IgD-negative memory B cell (primary cell): ENCODE data around the gene EIF3K. TPM values are rescaled to one million over a fixed set of nuclear protein-coding genes. Genes with fewer than 3 reads are reported as not detected.

Experiments
- H3K27ac Mint-ChIP-seq, 3 donors: one replicate each; pipeline ENCODE4 v1.8.0; 2020 to 2022; ENCODE audit warnings: mild to moderate bottlenecking in 3 of 3, mixed read lengths in 3 of 3, moderate library complexity in 1 of 3
- H3K27me3 Mint-ChIP-seq: one replicate; pipeline ENCODE4 v1.8.0; 2021; ENCODE audit warnings: mixed read lengths
- H3K36me3 Mint-ChIP-seq: one replicate; pipeline ENCODE4 v1.8.0; 2020; ENCODE audit warnings: mild to moderate bottlenecking, mixed read lengths
- H3K4me1 Mint-ChIP-seq, 3 donors: one replicate each; pipeline ENCODE4 v1.8.0; 2020 to 2022; ENCODE audit warnings: mixed read lengths in 3 of 3, mild to moderate bottlenecking in 1 of 3
- H3K4me3 Mint-ChIP-seq, 4 donors: one replicate each; pipeline ENCODE4 v1.8.0; 2020 to 2022; ENCODE audit warnings: mild to moderate bottlenecking in 4 of 4, mixed read lengths in 4 of 4, moderate library complexity in 3 of 4
- H3K9me3 Mint-ChIP-seq, 3 donors: one replicate each; pipeline ENCODE4 v1.8.0; 2020 to 2021; ENCODE audit warnings: mixed read lengths in 3 of 3, mild to moderate bottlenecking in 1 of 3
- polyA plus RNA-seq: library from polyadenylated mRNA; unstranded; fragments of 300-500 nt; fragmentation: Illumina TruSeq; gene quantifications from one replicate; pipeline ENCODE4 v1.2.3, GENCODE V29; 2021

Gene EIF3K
- polyA plus RNA-seq, 1 donor from 2014 or later, result 371 TPM

DNA sequence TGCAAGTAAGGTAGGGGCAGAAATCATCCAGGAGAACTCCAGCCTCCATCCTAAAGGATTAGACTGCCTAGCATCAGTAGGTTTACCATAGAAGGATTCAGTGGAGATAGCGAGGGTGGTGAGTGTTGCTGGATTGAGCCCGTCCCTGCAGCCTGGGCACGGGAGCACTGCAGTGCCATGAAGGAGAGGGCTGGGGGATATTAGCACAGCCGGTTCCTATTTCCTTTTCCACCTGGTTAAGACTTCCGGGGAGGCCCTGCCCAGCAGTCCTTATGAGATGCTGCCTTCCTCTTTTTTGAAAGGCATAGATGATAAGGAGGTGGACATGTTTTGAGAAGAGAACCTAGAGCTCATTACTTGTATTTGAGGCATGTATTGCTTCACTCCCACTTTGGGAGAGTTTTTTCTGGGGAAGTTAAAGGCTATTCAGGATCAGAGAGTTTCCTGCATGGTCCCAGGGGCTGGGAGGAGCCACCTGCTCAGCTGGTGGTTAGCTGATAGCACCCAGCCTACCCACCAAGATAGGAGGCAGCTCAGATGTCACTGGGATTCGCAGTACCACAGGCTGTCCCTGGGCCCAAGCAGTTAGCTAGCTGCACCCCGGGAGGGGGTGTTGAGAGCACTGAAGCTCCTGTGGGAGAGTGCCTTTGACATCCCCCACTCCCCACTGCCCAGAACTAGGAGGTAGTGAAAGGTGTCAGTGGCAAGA lies 45.7 kb downstream of the EIF3K start:
- no peaks in the 10 kb centered on the region for H3K27me3 Mint-ChIP-seq

DNA sequence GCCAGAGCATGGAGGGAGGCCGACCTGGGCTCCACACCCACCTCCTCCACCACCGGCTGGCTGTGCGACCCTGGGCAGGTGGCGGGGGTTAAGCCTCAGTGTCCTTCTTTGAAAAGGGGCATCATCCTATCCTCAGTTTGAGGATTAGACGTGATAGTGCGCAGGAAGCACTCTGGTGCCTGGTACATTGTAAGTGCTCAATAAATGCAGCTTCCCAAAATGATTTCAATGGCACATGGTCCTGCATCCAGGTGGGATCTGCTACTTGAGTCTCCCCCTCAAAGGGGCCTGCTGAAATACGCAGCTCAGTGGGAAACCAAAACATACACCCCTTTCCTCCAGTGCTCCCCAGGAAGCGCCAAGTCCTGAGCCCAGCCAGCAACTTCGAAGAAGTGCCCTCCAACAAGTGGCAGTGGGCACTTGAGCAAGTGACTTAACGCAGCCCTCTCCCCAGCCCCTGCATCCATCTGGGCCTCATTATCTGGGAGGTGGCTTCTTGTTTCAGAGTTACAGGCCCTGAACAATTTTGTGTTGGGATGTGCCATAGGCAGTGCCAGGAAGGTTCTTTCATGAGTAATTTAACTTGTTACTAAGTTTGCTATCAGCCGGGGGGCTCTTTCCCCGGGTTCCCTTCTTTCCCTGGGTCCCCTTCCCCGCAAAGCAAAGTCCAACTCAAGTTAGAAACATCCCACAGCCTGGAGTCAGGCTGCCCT lies 46.4 kb downstream of the EIF3K start:
- Mint-ChIP-seq H3K36me3 (peaks cover 5% of the 10 kb centered on the region), H3K27ac (peak overlapping the region; percentile 47 to 90 (median 90)), H3K27me3 (no peaks in the 10 kb centered on the region), H3K4me1 (peaks cover 47 to 63% (median 57%) of the 10 kb centered on the region in 3 donors), H3K9me3 (no peaks in the 10 kb centered on the region), H3K4me3 (peak overlapping the region in 2 of 4 donors; percentile 26 to 30)

More for the DNA sequence above, 45.7 kb downstream of the EIF3K start:
- H3K36me3 Mint-ChIP-seq, result peaks cover 3% of the 10 kb centered on the region
- H3K4me3 Mint-ChIP-seq, result peak overlapping the region; percentile 0 to 91 (median 52)
- H3K4me1 Mint-ChIP-seq, result peaks cover 40 to 58% (median 53%) of the 10 kb centered on the region in 3 donors
- H3K9me3 Mint-ChIP-seq, result no peaks in the 10 kb centered on the region
- peak overlapping the region; percentile 79 to 90 (median 90) for H3K27ac Mint-ChIP-seq

DNA sequence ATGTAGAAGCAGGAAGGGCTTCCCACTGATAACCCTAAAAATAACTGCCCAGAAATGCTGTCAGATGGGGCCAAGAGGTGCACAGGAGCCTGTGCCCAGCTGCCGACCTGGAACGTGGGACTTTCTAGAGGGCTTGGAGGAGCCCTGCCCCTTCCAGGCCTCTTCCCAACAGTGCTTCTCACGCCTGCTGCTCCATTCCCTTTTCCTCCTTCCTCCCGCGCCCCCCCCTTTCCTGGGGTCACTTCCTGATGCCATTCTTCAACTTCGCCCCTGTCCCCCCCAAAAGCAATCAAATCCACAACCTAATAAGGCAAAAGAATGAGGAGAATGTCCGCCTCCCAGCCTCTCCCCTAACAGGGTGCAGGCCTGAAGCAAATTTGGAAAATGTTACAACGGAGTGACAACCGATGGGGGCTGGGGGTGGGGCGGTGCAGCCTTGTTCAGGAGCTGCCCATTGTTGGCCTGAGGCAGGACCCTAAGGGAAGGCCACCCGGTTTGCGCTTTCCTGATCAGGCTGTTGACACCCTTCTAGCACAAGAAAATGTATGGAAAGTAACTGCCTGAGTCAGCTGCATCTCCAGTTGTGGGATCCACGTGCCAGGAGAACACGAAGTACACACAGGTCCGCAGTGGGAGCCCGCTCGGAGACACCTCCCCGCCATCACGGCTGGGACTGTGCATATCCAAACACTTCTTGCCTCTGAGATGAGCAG lies 47.1 kb downstream of the EIF3K start:
- H3K36me3 Mint-ChIP-seq, result peaks cover 5% of the 10 kb centered on the region
- no peaks in the 10 kb centered on the region for H3K9me3 Mint-ChIP-seq
- peaks cover 47 to 63% (median 60%) of the 10 kb centered on the region in 3 donors for H3K4me1 Mint-ChIP-seq
- peak overlapping the region; percentile 84 to 100 (median 90) for H3K27ac Mint-ChIP-seq
- peak overlapping the region in 3 of 4 donors; percentile 26 to 95 (median 91) for H3K4me3 Mint-ChIP-seq
- H3K27me3 Mint-ChIP-seq, result no peaks in the 10 kb centered on the region

DNA sequence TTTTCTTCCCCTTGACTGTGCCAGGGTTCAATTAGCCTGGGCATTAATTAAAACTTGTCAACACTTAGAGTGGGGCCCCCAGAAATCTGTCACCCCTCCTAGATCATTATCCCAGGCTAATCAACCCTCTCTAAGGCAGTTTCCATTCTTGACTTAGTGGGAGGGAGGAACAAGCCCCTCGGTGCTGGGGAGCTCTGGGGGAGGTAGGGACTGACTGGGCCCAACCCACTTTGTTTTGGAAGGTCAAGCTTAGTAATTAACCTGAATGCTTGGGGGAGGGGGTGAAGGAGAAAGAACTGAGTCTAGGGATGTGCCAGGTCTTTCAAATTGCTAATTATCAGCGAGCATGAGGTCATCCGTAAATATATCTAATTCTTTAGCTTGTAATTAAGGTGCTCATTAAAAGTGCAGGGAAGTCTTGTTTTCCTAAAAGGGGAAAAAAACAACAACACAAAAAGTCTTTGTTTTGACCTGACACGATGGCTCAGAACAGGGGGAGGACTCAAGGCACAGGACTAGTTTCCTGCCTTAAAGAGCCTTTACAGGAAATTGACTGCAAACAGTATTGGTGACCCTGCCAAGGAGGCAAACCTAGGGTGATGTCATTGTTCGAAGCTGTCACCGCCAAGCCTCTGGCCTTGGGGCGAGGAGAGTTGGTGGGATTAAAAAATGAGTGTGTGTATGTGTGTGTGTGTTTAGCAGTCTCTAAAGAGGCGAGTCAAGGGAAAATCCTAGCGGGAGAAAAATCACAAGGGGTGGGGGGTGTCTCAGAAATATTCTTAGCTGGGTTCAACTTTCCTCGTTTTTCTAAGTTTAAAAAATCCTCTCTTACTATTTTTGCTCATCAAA lies 47.9 kb downstream of the EIF3K start:
- Mint-ChIP-seq H3K27ac (peak overlapping the region; percentile 84 to 100 (median 90)), H3K4me3 (peak overlapping the region; percentile 75 to 95 (median 88)), H3K9me3 (no peaks in the 10 kb centered on the region), H3K27me3 (no peaks in the 10 kb centered on the region), H3K36me3 (peaks cover 5% of the 10 kb centered on the region), H3K4me1 (peaks cover 49 to 68% (median 67%) of the 10 kb centered on the region in 3 donors)

DNA sequence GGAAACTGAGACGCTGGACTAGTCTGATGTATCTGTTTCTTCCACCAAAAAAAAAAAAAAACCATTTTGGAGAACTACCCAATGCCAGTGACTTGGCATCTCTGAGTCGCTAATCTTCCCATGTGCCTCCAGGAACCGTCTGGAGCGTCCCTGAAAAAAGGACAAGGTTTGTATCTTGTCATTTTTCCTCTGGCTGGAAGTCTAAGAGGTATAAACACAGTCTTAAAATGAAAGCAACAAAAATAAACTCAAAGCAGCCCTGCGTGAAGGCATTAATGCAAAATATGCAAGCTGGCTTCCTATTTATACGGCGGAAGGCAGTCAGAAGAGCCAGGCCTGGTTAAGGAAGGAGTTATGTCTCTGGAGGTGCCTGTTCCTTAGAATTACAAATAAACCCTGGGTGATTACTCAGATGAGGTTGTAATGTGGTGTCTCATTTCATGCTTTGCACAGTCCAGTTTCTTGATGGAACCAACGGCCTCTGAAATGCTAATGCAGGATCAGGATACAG lies 48.7 kb downstream of the EIF3K start:
- H3K4me1 Mint-ChIP-seq, result peaks cover 50 to 66% (median 64%) of the 10 kb centered on the region in 3 donors
- peak overlapping the region; percentile 84 to 100 (median 90) for H3K27ac Mint-ChIP-seq
- H3K4me3 Mint-ChIP-seq, result peak overlapping the region; percentile 75 to 95 (median 88)
- H3K9me3 Mint-ChIP-seq, result no peaks in the 10 kb centered on the region
- H3K36me3 Mint-ChIP-seq, result peaks cover 5% of the 10 kb centered on the region
- H3K27me3 Mint-ChIP-seq, result no peaks in the 10 kb centered on the region

DNA sequence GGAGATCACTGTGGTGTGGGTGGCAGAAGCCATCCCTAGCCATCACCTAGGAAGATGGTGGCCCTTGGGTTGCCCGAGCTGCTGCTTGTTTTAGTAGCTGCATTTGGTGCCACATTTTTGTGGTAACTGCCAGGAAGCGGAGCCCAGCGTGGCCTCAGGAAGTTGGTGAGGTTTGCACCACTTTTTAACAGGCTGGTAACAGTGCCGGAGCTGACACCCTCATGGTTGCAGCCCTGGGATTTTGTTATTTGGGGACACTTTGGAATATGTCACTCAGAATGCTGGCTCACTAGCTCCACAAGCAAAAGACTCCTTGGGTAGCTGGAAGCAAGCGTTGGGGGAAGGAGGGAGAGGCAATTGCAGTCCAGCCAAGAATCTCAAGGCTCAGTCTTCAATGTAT lies 50.6 kb downstream of the EIF3K start:
- Mint-ChIP-seq H3K27me3 (no peaks in the 10 kb centered on the region), H3K27ac (peak overlapping the region in 2 of 3 donors; percentile 72 to 87), H3K4me3 (peak overlapping the region; percentile 53 to 91 (median 80)), H3K4me1 (peaks cover 51 to 67% (median 64%) of the 10 kb centered on the region in 3 donors), H3K9me3 (no peaks in the 10 kb centered on the region), H3K36me3 (peaks cover 5% of the 10 kb centered on the region)

DNA sequence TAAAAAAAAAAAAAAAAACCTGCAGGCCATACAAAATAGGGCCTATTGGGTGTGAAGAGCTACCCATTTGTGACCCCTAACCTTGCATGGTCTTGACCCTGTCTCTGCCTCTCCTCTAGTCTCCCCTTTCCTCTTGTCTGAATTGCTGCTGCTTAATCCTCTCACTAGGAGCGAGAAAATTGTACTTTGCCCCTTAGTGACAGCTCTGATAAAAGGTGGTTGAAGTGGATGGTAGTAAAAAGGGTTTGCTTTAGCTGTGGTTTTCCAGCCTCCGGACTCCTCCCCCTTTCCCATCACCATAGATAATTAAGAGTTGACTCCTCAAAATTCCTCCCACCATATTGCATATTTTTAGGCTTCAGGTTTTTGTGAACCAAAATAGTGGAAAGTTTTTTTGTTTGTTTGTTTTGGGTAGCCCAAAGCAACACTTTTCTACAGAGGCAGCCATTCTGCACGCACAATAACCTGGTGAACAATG lies 52.0 kb downstream of the EIF3K start:
- Mint-ChIP-seq H3K4me3 (peak overlapping the region in 2 of 4 donors; percentile 37 to 55), H3K9me3 (no peaks in the 10 kb centered on the region)

DNA sequence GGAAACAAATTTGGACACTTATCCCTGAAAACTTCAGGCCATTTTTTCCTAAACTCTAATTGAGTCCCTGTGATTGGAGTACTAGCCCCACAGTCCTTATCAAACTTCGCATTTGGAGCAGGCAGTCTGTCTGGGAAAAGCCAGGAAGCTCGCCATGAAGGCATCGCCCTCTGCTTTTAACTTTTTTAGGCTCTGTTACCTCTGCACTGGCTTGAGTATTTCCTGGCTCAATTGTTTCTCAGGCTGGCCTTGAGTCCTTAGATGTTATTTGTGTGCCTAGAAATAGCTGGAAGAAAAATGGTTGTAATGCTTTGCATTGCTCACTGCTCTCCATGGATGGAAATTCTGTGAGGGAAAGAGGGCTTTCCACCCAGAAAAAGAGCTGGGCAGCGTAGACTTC lies 52.7 kb downstream of the EIF3K start:
- H3K4me1 Mint-ChIP-seq, result peaks cover 54 to 69% (median 64%) of the 10 kb centered on the region in 3 donors
- no peak overlapping the region for H3K27ac Mint-ChIP-seq
- H3K36me3 Mint-ChIP-seq, result peaks cover 5% of the 10 kb centered on the region
- H3K4me3 Mint-ChIP-seq, result no peak overlapping the region
- H3K27me3 Mint-ChIP-seq, result no peaks in the 10 kb centered on the region
- H3K9me3 Mint-ChIP-seq, result no peaks in the 10 kb centered on the region

More for the DNA sequence above, 52.0 kb downstream of the EIF3K start:
- Mint-ChIP-seq H3K36me3 (peaks cover 5% of the 10 kb centered on the region), H3K27me3 (no peaks in the 10 kb centered on the region), H3K4me1 (peaks cover 54 to 70% (median 64%) of the 10 kb centered on the region in 3 donors), H3K27ac (no peak overlapping the region)

DNA sequence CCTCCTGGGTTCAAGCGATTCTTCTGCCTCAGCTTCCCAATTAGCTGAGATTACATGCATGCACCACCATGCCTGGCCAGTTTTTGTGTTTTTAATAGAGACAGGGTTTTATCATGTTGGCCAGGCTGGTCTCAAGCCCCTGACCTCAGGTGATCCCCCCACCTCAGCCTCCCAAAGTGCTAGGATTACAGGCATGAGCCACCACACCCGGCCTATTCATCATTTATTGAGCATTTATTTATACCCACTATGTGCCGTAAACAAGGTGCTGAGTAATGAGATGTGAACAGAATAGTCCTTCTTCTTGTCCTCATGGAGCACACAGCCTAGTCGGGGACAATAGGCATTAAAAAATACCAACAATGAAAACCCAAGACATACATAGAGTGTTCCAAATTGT lies 54.0 kb downstream of the EIF3K start:
- Mint-ChIP-seq H3K36me3 (peaks cover 3% of the 10 kb centered on the region), H3K4me1 (peaks cover 51 to 63% (median 59%) of the 10 kb centered on the region in 3 donors), H3K27me3 (no peaks in the 10 kb centered on the region), H3K4me3 (no peak overlapping the region), H3K27ac (no peak overlapping the region), H3K9me3 (no peaks in the 10 kb centered on the region)

DNA sequence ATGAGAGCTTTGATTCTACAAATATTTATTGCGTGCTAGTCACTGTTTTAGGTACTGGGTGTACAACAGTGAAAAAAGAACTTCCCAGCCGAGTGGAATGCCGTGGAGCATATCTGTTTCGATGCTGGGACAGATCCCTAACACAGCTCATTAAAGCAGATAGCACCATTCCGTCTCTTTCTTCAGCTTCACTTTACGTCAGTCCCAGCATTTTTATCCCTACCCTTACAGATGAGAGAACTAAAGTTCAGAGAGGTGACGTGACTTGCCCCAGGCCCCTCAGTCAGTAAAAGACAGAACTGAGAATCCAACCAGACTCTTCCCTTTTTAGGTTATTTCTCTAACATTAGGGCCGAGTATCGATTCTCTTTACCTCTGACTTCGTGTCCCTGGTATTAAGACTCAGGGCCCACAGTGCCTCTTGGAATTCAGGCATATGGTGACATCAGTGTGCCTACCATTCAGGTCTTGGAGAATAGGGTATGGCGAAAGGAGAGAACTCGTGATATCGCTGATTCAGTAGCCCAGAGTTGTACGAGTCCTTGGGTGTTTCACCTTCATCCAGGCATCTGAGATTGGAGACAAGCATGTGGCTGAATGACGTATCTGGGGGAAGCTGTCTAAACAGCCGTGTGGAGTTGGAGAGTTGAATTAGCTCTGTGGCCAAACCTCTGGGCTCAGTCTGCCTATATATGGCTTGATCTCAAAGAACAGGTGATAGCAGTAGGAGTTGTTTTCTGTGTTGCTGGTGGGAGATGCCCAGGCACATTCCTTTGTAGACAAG lies 55.6 kb downstream of the EIF3K start:
- no peaks in the 10 kb centered on the region for H3K27me3 Mint-ChIP-seq

DNA sequence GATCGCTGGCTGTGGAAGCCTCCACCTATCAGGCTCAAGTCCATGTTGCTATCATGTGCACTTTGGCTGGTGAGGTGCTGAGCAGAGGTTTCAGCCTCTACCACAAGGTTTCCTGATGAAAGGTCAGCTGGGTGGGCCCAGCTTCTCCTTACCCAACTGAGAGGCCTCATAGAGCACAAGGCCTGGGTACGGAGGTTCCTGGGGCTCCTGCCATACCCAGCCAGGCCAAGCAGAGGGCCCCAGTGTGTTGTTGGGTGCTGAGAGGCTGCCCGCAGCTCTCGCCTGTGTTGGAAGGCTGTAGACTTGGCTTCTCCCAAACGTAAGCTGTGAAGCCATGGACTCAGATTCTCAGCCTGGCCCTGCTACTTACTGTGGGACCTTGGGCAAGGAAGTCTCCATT lies 56.6 kb downstream of the EIF3K start:
- Mint-ChIP-seq H3K4me3 (peak overlapping the region in 3 of 4 donors; percentile 9 to 60 (median 41)), H3K36me3 (no peaks in the 10 kb centered on the region), H3K27ac (peak overlapping the region in 1 of 3 donors; percentile 40)

More for the DNA sequence above, 55.6 kb downstream of the EIF3K start:
- H3K27ac Mint-ChIP-seq, result peak overlapping the region; percentile 11 to 70 (median 28)
- no peaks in the 10 kb centered on the region for H3K9me3 Mint-ChIP-seq
- H3K4me1 Mint-ChIP-seq, result peaks cover 48 to 57% (median 54%) of the 10 kb centered on the region in 3 donors
- H3K4me3 Mint-ChIP-seq, result peak overlapping the region in 2 of 4 donors; percentile 9 to 20
- H3K36me3 Mint-ChIP-seq, result peaks cover 3% of the 10 kb centered on the region

DNA sequence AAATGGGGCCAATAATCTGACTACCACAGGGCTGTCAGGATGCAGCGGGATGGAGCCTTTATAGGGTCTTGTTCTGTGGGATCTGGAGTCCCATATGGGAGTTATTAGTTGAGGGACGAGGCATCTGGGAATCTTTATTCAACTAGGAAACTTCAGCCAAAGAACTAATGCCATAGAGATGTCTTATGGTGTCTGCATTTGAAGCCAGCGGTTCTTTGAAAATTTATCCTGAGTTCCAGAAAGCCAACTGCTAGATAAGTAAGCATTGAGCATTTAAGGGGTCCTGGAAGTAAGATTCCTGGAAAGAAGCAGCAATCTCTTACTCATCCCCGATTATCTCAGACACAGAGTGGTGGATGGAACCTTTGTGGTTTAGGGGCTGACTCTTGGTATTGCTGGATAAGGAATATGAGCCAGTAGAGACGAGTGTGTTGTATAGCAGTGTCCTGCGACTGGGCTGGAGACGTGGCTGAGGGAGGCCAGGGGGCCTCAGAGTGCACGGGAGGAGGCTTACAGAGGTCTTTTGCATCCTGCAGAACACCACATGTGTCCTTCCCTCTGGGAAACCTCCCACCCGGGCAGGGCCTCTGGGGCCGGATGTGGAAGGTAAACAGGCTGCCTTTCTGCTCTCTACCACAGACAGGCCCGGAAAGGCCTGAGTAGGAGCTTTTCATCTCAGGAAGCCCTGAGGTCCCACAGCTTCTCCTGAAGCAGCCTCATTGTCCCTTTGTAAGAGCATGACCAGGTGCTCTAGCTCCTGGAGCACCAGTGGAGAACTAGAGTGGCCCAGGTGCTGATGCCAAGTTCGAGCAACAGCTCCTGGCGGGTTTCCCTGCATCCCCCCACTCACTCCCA lies 57.3 kb downstream of the EIF3K start:
- H3K4me3 Mint-ChIP-seq, result peak overlapping the region in 2 of 4 donors; percentile 41 to 65
- no peak overlapping the region for H3K27ac Mint-ChIP-seq
- no peaks in the 10 kb centered on the region for H3K27me3 Mint-ChIP-seq
- H3K36me3 Mint-ChIP-seq, result peaks cover under 1% of the 10 kb centered on the region
- H3K9me3 Mint-ChIP-seq, result no peaks in the 10 kb centered on the region
- H3K4me1 Mint-ChIP-seq, result peaks cover 46 to 54% (median 50%) of the 10 kb centered on the region in 3 donors

More for the DNA sequence above, 56.6 kb downstream of the EIF3K start:
- Mint-ChIP-seq H3K4me1 (peaks cover 44 to 57% (median 53%) of the 10 kb centered on the region in 3 donors), H3K27me3 (no peaks in the 10 kb centered on the region), H3K9me3 (no peaks in the 10 kb centered on the region)
